NOMO-1 (cell line): ENCODE results near the gene ZNF611.
A peak's percentile ranks its signal among the peaks of the same experiment; 100 is the strongest.
"Not testable (repeated sequence)": the region's sequence is repeated elsewhere in the genome, so short reads cannot be mapped to it uniquely, and the experiment has no call there.

Source experiments
- DNase-seq, 2 experiments: peaks; one replicate each; lab custom pipeline; 2025; ENCODE audit not compliant: unreplicated experiment in 2 of 2; lab: John Stamatoyannopoulos, UW

ZNF611 gene

GRCh38 chr19:52720541-52720940 is 14.3 kb downstream of the ZNF611 start:
- DNase-seq = not testable (repeated sequence)

GRCh38 chr19:52716522-52716921 is 18.3 kb downstream of the ZNF611 start:
- no peak for DNase-seq

GRCh38 chr19:52715902-52716301 is 18.9 kb downstream of the ZNF611 start:
- DNase-seq = not testable (repeated sequence)

- not testable (repeated sequence) for DNase-seq
Measured at GRCh38 chr19:52715330-52715729, 19.5 kb downstream of the ZNF611 start.

GRCh38 chr19:52713051-52713450 is 21.8 kb downstream of the ZNF611 start:
- DNase-seq = not testable (repeated sequence)

- DNase-seq = not testable (repeated sequence)
Measured at GRCh38 chr19:52711661-52712060, 23.2 kb downstream of the ZNF611 start.

- DNase-seq = no peak
Measured at GRCh38 chr19:52710538-52710937, 24.3 kb downstream of the ZNF611 start.

GRCh38 chr19:52705615-52706014 is 29.2 kb downstream of the ZNF611 start:
- DNase-seq = not testable (repeated sequence)

- DNase-seq = no peak
Measured at GRCh38 chr19:52703917-52704316, 30.9 kb downstream of the ZNF611 start.

- DNase-seq = no peak
Measured at GRCh38 chr19:52700673-52701072, 34.2 kb downstream of the ZNF611 start.

GRCh38 chr19:52699555-52699954 is 35.3 kb downstream of the ZNF611 start:
- DNase-seq = not testable (repeated sequence)

GRCh38 chr19:52695996-52696395 is 38.8 kb downstream of the ZNF611 start:
- no peak for DNase-seq

GRCh38 chr19:52694921-52695320 is 39.9 kb downstream of the ZNF611 start:
- DNase-seq = no peak

GRCh38 chr19:52694281-52694680 is 40.6 kb downstream of the ZNF611 start:
- DNase-seq = not testable (repeated sequence)

- no peak for DNase-seq
Measured at GRCh38 chr19:52692431-52693008, 42.3 kb downstream of the ZNF611 start.

GRCh38 chr19:52691737-52692136 is 43.1 kb downstream of the ZNF611 start:
- DNase-seq = no peak

- DNase-seq = no peak
Measured at GRCh38 chr19:52691215-52691610, 43.6 kb downstream of the ZNF611 start.

- DNase-seq = peak; percentile 73 to 89
Measured at GRCh38 chr19:52690369-52691214, 44.3 kb downstream of the ZNF611 start.

- peak; percentile 29 to 44 for DNase-seq
Measured at GRCh38 chr19:52689843-52690368, 44.9 kb downstream of the ZNF611 start.

GRCh38 chr19:52688925-52689796 is 45.7 kb downstream of the ZNF611 start:
- peak; percentile 52 to 68 for DNase-seq

GRCh38 chr19:52688335-52688734 is 46.5 kb downstream of the ZNF611 start:
- DNase-seq = no peak
